B cell (primary cell): ENCODE measurements around the gene OXTR.

Experiments
- CTCF ChIP-seq: fragments of 200-600 bp; IDR thresholded peaks from one replicate; pipeline ENCODE4 v1.8.0; 2022; ENCODE audit warnings: antibody characterized with exemption, mild to moderate bottlenecking
- EZH2 ChIP-seq: IDR thresholded peaks from 2 replicates; pipeline ENCODE4 v1.6.1; 2012; ENCODE audit warnings: borderline replicate concordance, low read depth, mild to moderate bottlenecking, moderate library complexity, low read length; ENCODE audit not compliant: insufficient read depth, poor library complexity, severe bottlenecking

GRCh38 chr3:8777201-8777977 is 8.0 kb upstream of the OXTR start:
- TF ChIP-seq CTCF: no peak
- TF ChIP-seq EZH2: no peak
